T-helper 1 cell (primary cell): ENCODE data around the gene PHYKPL.
"Not testable (repeated sequence)": the region's sequence is repeated elsewhere in the genome, so short reads cannot be mapped to it uniquely, and the experiment has no call there.

Source experiments
- DNase-seq, 5 donors: peaks; one replicate each; pipeline ENCODE4 v3.0.0-alpha.2; 2012 to 2020

Gene PHYKPL

GRCh38 chr5:178264044-178264443, 31.4 kb upstream of the PHYKPL start:
- no peak for DNase-seq

- DNase-seq: no peak
These were observed 29.3 kb upstream of the PHYKPL start for GRCh38 chr5:178261666-178262600.

- no peak for DNase-seq
These were observed 27.3 kb upstream of the PHYKPL start for GRCh38 chr5:178259623-178260536.

GRCh38 chr5:178257650-178258049, 25.0 kb upstream of the PHYKPL start:
- DNase-seq: no peak

- no peak for DNase-seq
These were observed 24.1 kb upstream of the PHYKPL start for GRCh38 chr5:178256746-178257145.

- DNase-seq: not testable (repeated sequence)
These were observed 21.0 kb upstream of the PHYKPL start for GRCh38 chr5:178253632-178254031.

- no peak for DNase-seq
These were observed 19.7 kb upstream of the PHYKPL start for GRCh38 chr5:178252258-178252657.

- no peak for DNase-seq
These were observed 17.7 kb upstream of the PHYKPL start for GRCh38 chr5:178250263-178250662.

- peak in 1 of 5 donors; percentile 55 for DNase-seq
These were observed 16.8 kb upstream of the PHYKPL start for GRCh38 chr5:178249191-178249989.

GRCh38 chr5:178248750-178249149, 16.1 kb upstream of the PHYKPL start:
- no peak for DNase-seq

GRCh38 chr5:178247481-178248456, 15.2 kb upstream of the PHYKPL start:
- no peak for DNase-seq

GRCh38 chr5:178246624-178247279, 14.2 kb upstream of the PHYKPL start:
- DNase-seq: no peak

GRCh38 chr5:178245389-178245788, 12.8 kb upstream of the PHYKPL start:
- no peak for DNase-seq

- no peak for DNase-seq
These were observed 12.0 kb upstream of the PHYKPL start for GRCh38 chr5:178244576-178244975.

- no peak for DNase-seq
These were observed 9.8 kb upstream of the PHYKPL start for GRCh38 chr5:178242416-178242815.

- DNase-seq: no peak
These were observed 9.2 kb upstream of the PHYKPL start for GRCh38 chr5:178241688-178242231.

- no peak for DNase-seq
These were observed 8.6 kb upstream of the PHYKPL start for GRCh38 chr5:178241231-178241663.

GRCh38 chr5:178240766-178241165, 8.2 kb upstream of the PHYKPL start:
- DNase-seq: peak in 1 of 5 donors; percentile 15

GRCh38 chr5:178240341-178240741, 7.7 kb upstream of the PHYKPL start:
- no peak for DNase-seq

GRCh38 chr5:178239626-178240301, 7.2 kb upstream of the PHYKPL start:
- DNase-seq: peak in 1 of 5 donors; percentile 25
